DND-41 (cell line): ENCODE measurements around the gene WDR45B.

Experiments used
- EZH2 ChIP-seq: IDR thresholded peaks from 3 replicates; pipeline ENCODE4 v1.6.1; 2012; ENCODE audit warnings: borderline replicate concordance, low read depth, mild to moderate bottlenecking, moderate library complexity, low read length, inconsistent platforms; ENCODE audit not compliant: severe bottlenecking
- TF ChIP-seq, protein P1 (sequence below): IDR thresholded peaks from 2 replicates; pipeline ENCODE4 v1.5.1; 2012; ENCODE audit warnings: borderline replicate concordance, low read length, moderate library complexity, mild to moderate bottlenecking; ENCODE audit not compliant: poor library complexity, severe bottlenecking; ENCODE audit errors: extremely low read depth

GRCh38 chr17:82619211-82619610, 29.0 kb downstream of the WDR45B start:
- TF ChIP-seq, protein P1, sequence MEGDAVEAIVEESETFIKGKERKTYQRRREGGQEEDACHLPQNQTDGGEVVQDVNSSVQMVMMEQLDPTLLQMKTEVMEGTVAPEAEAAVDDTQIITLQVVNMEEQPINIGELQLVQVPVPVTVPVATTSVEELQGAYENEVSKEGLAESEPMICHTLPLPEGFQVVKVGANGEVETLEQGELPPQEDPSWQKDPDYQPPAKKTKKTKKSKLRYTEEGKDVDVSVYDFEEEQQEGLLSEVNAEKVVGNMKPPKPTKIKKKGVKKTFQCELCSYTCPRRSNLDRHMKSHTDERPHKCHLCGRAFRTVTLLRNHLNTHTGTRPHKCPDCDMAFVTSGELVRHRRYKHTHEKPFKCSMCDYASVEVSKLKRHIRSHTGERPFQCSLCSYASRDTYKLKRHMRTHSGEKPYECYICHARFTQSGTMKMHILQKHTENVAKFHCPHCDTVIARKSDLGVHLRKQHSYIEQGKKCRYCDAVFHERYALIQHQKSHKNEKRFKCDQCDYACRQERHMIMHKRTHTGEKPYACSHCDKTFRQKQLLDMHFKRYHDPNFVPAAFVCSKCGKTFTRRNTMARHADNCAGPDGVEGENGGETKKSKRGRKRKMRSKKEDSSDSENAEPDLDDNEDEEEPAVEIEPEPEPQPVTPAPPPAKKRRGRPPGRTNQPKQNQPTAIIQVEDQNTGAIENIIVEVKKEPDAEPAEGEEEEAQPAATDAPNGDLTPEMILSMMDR = no peak
- no peak for TF ChIP-seq EZH2
